T1000 (cell line): Measurements from ENCODE around the gene CLK4.

ENCODE experiments used
- DNase-seq: peaks from one replicate; lab custom pipeline; 2025; ENCODE audit warnings: mixed read lengths; lab: John Stamatoyannopoulos, UW

The CLK4 gene

DNA sequence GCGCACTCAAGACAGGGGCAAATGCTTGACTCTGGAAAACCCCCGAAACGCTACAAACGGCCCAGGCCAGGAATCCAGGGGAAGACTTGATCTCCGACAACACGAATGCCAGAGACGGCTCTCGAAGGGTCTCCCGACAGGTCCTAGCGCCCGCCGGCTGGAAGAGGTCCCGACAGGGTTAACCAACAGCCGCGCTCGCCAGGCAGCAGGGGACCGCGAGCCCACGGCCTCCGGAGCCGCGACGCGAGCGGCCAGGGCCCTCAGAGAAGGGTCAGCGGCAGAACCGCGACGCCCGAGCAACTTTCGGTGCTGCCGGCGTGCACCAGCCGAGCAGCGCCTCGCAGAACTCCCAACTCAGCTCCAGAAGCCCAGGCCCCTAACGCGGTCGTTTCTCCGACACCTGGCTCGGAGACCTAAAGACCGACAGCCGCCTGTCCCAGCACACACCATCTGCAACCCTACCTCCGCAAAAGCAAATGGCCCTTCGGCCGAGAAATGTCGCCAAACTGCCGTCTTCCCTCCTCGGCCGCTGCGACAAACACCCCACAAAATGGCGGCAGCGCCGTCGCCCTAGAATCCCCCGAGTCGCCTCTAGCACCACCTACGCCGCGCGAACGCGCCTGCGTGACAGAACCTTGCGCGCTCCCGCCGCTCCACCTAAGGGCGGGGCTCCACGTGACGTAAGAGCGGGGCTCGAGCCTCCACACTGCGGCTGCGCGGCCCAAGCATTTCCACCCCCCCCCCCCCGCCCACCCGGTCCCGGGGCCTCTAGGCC is at the start of gene CLK4:
CLK4 (minus strand) TSS at position 567 of the 775 bp plus-strand sequence. CDS start 3,634 bp downstream, outside the sequence.
- DNase-seq = peak; percentile 87

DNA sequence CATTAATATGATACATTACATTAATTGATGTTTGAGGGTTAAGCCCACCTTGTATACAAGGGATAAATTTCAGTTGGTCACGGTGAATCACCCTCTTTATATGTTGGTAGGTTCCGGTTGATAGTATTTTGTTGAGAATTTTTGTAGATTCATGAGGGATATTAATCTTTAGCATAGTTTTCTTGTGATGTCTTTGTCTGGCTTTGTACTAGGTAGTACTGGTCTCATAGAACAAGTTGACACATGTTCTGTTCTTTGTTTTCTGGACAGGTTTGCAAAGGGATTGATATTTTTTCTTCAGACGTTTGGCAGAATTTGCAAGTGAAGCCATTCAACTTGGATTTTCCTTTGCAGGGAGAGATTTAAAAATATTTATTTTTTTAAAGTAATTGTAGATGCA is 49.1 kb upstream of the CLK4 start:
- DNase-seq = no peak

DNA sequence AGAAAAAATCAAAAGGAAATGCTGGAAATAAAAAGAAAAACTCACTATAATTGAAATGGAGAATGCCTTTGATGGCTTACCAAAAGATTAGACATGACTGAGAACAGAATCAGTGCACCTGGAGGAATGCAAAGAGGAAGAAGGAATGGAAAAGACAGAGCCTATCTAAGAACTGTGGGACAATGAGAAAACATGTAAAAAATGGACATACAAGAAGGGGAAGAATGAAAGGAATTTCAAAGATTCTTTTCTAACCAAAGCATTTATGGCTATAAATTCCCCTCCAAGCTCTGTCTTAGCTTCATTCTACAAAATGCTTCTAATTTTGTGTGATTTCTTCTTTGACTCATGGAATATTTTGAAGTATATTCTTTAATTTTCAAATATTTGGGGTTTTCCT is 47.5 kb upstream of the CLK4 start:
- no peak for DNase-seq

DNA sequence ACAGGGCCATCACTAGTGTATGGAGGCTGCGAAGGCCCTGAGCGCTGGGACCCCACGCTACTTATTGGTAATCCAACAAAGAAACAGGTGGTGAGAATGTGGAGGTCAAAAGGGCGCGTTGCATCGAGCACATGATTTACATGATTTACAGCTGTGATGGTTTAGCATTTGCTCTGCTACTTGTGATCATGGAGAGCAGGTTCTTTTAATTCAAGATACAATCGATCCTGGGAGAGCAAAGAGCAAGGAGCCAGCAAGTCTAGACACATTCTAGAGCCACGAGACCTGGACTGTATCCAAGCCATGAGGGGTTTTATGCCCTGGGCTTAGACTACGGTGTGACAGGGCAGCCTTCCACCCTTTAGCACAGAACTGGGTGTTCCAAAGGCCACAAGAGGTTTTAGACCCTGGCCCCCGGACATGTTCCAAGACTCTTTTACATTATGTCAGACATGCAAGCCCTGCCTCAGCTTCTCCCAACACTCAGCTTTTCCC is 47.0 kb upstream of the CLK4 start:
- DNase-seq = no peak

DNA sequence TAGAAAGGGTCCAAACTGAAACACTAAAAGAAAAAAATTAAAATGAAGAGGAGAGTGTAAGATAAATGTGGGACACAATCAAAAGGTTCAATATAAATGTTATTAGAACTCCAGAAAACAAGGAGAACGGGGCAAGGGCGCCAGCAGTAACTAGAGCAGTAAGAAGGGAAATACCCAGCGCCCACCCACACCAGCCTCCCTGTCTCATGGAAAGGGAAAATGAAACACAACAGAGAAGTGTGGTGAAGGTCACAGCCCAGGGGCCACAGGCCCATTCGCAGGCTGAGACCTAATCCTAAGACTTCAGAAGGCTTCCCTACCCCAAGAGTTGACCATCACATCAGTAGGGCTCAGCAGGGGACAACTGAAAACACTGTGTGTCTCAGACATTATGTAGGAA is 45.8 kb upstream of the CLK4 start:
- DNase-seq = no peak

DNA sequence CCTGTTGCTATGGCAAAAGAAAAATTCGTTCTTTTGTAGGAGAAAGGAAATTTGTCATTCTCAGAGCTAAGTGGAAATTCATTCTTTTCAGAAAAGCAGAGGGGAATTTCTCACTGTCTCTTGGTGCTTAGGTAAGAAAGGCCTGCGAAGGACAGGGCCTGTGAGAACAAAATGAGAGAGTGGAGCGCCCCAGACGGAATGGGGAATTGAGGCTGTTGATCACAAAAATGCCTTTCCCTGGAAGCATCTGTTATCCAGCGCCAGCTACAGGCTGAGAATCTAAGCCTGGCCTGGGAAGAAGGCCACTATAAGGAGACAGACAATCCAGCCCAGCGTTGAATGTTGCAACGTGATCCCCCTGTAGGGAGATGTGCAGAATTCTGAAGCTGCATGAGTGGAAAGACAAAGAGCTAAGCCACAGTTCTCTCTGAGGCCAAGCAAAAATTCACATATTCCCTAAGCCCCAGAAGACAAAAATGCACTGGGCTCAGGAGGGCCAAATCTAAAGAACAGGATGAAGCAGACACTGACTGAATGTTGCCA is 44.8 kb upstream of the CLK4 start:
- no peak for DNase-seq

DNA sequence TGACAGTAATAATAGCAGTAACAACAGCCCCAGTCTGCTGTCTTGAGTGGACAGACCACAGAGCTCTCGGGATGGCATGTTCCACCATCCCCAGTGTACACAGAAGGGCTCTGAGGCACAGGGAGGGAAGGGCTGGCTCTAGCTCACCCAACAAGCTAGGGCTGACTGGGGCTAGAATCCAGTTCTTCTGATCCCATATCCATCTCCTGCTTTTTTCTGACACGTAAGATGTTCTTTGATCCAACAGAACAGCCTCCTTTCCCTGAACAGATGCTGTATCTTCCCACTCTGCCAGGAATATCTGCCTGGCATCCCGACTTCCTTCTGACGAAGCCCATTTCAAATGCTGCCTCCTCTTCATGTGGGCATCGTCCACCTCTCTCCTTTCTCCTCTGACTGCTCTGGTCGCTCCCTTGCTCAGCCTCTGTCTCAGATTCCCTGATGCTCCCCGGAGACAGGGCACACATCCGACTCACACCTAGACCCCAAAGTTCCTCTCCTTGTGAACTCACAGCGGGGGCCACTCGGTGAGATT is 43.6 kb upstream of the CLK4 start:
- no peak for DNase-seq

DNA sequence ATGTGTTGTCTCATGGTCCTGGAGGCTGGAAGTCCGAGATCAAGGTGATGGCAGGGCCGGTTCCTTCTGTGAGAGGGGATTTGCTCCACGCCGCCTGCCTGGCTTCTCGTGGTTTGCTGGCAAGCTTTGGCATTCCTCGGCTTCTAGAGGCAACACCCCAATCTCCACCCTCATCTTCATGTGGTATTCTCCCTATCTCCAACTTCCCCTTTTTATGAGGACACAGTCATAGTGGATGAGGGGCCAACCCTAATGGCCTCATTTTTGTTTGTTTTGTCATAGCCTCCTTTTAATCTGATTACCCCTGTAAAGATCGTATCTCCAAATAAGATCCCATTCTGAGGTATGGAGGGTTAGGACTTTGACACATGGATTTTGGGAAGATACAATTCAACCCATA is 41.7 kb upstream of the CLK4 start:
- DNase-seq = peak; percentile 40

DNA sequence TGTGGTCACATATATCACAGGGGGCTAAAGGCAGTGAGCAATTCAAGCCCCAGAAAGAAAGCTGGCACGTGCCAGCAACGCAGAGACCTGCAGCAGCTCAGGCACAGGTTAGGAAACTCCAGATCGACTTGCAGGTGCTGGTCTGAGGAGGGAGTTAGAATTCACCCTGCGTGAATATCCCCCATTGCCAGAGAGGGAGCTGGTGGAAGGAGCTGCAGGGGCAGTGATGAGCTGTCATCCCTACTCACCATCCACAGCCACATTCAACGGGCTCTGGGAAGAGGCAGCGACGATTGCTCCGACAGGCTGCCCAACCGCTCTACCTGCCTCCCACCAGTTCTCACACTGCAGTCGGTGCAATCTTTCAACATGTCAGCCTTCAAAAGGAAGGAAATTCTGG is 40.8 kb upstream of the CLK4 start:
- DNase-seq = no peak

DNA sequence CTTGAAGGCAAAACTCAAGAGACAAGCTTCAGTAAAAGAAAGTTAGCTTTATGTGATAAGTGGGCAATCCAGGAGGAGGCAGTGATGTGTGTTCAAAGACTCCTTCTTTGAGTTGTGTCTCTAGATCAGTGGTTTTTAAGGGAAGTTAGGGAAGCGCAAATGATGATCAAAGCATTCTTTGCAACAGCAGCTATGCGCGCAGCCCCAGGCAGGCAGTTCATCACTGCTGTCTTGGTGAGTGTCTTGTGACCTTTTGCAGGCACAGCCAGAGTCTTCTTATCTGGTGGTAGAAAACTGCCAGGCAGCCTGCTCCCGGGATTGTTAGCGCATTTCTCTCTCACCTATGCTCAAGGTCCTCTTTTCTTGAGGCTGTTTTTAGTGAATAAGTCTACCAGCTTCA is 40.3 kb upstream of the CLK4 start:
- DNase-seq = no peak

DNA sequence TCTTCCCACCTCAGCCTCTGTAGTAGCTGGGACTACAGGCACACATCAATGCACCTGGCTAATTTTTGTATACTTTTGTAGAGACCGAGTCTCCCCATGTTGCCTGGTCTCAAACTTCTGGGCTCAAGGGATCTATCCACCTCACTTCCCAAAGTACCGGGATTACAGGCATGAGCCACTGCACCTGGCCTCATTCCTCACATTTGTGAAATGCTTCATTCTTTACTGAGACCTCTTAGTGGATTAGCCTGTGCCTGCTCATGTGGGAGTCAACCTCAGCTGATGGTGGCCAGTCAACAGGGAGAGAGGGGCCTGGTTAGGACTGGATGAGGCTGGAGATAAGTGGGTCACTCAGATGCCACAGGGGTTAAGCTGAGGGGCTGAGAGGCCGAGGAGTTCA is 37.3 kb upstream of the CLK4 start:
- no peak for DNase-seq

DNA sequence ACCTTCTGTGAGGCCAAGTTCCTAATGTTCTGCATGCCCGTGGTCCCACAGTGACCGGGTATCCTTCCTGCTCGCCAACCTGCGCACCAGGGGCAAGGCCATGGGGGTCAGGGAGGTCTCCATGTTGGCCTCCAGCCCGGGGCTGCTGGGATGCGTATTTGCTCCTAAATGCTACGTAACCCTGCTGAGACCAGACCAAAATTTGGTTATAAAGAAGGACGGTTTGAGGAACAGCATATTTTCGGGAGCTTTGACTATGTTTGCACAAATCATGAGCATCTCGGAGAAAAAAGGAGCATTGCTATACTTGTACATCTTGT is 35.7 kb upstream of the CLK4 start:
- DNase-seq = no peak

DNA sequence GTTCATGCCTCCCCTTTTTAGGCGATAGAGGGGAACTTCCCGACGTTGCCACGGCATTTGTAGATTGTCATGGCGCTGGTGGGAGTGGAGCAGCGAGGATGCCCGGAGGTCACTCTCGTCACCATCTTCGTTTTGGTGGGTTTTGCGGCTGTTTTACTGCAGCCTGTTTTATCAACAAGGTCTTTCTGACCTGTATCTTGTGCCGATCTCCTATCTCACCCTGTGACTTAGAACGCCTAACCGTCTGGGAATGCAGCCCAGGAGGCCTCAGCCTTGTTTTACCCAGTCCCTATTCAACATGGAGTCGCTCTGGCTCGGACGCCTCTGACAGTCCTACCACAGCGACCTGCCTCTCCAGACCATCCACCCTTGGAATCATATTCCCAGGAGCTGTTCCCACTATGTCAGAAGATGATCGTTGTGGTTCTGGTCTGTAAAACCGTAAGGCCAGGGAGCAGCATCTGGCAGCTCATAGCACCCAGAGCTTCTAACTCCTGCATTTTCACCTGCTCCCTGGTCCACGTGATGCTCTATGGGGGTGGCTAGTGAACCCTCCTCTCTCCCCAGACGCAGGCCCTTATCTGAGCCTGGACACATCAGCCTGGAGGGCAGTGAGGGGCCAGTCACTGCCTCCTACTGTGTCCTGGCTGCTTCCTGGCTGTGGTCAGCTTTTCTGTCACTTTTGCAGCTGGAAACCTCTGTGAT is 35.1 kb upstream of the CLK4 start:
- no peak for DNase-seq

DNA sequence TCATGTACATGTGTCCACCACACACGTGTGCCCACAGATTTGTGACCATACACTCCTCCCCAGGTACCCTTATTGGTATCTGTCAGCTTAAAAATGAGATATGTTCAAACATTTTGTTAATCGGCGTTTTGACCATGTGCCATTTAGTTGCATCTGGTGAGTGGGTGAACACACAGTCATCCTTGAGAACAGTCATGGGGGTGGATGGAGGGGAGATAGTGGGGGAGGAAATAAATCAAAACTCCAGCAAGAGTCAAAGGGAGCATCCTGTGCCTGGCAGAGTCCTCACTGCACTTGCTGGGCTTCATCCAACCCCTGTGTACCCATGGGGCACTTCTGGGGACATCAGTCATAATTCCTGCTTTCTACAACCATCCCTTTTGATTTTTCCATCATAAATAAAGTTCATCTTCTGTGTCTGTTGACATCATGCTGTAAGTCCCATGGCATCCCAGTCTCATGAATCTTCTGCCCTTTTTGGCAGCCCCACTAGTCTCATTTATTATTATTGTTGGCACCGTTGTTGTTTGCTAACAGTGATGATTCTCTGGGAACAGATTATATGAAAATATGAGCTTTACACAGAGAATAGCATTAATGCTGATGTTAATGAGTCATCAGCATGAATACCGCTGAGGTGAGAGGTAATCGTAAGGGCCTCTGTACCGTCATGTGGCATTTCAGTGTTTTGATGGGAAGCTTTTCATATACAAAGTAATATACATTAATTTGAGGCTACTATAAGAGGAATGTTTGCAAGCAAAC is 24.4 kb upstream of the CLK4 start:
- peak; percentile 48 for DNase-seq

DNA sequence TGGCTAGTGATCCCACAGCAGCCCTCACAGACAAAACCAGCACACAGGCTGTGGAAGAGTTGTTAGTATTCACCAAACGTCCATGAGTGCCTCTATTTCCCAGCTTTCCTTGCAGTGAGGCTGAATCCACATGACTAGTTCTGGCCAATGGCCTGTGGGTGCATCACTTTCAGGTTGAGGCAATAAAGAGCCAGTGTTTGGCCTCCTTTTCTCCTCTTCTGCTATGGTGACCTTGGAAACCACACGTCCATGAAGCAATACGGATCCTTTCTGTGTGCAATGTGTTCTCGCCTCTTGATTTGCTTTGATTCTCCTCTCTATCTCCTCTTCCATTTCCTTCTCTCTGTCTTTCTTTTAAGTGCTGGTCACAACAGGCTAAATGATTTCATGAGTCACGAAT is 23.4 kb upstream of the CLK4 start:
- no peak for DNase-seq

DNA sequence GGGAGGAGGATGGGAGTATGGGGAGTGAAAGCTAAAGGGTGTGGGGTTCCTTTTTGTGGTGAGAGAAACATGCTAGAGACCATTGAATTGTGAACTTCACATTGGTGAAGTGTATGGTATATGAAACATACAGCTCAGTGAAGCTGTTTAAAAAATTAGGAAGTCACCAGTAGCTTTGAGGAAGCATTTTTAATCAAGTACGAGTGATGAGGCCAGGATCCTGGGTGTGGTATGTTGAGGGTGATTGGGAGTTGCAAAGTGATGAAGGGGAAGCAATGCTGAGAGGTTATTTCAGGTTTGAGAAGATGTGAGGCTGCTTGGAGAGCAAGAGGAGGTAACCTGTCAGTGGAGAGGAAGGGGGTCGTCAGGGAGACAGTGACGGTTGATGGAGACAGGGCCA is 22.7 kb upstream of the CLK4 start:
- DNase-seq = no peak

DNA sequence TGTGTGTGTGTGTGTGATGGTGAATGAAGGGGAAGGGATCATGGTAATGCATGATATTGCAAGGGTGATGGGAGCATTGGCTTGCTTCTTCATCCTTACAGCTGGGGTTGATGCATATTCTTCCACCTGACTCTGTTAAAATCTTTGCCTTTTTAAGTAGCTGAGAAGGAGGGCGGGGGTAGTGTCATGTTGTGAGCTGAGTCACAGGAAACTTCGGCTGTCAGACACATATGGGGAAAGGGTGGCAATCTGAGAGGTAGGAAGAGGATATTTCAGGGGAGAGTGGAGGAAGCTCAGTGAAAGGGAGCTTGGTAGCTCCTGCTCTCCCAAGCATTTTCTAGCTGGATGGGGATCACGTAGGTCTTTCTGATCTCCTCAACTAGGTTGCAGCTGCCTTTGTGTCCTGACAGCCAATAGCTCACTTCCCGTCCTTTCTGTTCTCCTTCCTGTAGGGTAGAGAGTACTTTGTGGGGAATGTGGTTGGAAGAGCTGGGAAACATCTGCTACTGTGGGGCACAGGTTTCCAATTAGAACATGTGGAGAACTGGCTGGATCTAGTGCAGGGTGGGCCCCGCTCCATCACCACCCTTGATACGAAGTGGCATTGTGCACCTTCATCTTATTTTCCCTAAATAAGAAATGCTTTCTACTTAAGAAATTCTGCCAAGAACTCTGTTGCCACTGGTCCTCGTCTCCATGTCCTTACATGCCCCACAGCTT is 18.1 kb upstream of the CLK4 start:
- DNase-seq = no peak

DNA sequence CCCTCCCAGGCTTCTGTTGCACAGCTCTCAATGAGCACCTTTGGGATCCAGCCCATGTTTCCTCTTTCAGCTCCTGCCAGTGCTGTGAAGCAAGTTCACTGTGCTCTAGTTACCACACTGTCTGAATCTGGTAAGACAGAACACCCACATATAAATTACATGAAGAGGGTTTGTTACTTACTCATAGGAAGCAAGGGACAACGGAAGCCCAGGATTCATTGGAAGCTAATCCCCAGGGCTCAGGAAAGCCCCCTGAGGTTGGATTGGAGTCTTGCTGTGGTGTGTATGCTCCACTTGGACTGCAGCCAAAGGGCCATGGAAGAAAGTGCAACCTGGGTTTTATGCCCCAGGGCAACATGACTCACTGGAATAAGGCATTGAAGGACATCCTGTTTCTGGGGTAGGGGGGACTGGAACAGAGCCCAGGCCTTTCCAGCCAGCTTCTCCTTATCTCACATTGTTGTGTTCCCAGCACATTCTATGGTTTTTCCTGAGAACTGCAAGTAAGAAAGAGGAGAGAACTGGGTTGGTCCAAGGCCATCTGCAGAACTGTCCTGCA is 15.6 kb upstream of the CLK4 start:
- DNase-seq = peak; percentile 98

DNA sequence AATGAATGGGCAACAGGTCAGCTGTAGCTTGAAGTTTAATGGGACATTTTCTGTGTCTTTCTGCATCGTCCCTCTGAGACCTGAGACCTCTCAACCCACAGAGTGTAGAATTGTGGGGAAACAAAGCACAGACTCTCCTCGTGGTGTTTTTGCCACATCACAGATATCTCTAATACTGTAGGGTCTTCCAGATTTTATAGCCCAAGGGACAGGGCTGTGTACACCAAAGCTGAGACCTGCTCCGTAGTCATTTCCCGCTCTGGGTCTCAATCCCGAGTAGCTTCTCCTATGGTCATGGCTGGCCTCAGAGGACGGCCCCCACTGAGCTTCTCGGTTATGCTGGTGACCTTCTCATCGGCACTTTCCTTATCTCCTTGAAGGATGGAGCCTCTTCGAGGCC is 14.9 kb upstream of the CLK4 start:
- DNase-seq = no peak

DNA sequence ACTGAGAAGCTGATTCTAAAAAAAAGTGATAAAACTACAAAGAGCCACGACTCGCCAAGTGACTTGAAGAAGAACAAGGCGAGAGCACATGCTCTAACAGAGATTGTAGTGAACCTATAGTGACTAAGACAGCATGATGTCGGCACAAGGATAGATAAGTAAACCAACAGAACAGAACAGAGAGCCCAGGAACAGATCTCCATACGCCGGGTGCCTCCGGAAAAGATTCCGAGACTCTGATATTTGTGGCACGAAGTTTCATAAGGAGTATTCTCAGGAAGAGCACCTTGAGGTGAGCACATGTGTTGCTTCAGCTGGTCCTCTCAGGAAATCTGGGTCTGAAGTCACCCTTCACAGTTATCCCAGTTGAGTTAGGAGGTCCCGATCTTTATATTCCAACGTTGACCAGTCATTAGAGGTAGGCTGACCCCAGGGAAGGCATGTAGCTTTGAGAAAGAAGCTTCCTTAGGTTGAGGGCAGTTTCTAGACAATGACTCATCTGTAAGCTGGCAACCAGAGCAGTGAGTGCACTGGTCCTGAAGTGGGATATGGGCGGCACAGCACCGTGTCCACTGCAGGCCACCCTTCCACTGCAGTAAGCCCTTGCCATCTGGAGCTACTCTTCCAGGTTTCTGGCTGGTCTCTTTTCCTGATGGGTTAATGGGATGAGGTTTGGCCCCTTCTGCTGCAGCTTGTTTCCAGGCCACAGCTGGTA is 13.6 kb upstream of the CLK4 start:
- DNase-seq = no peak
